HG03196 (cell line): ENCODE data around the gene REEP1.

Experiments used
- ATAC-seq: cut with Tn5 transposase; IDR thresholded peaks from one replicate; pipeline ENCODE4 v1.9.1; 2021; ENCODE audit not compliant: unreplicated experiment

The REEP1 gene

DNA sequence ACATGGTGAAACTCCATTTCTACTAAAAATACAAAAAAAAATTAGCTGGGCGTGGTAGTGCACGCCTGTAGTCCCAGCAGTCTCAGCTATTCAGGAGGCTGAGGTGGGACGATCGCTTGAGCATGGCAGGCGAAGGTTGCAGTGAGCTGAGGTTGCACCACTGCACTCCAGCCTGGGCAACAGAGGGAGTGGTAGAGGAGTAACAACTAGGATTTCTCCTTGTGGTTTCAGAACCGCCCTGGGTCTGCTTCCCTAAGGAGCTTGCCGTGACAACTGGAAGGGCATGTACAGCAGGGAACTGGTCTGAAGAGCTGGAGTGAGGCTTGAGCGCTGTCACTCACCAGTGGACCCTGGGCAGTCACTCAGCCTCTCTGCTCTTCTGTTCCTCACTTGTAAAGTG lies 29.1 kb downstream of the REEP1 start:
- no peak for ATAC-seq

DNA sequence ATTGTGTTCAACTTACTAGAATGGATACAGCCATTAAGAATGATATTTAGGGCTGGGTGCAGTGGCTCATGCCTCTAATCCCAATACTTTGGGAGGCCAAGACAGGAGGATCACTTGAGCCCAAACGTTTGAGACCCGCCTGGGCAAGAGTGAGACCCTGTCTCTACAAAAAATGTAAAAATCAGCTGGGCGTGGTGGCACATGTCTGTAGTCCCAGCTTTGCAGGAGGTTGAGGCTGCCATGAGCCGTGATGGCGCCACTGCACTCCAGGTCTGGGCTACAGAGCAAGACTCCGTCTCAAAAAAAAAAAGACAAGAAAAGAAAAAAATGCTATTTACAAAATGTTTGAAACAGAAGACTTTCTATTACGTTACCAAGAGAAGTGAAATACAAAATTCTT lies 30.0 kb downstream of the REEP1 start:
- no peak for ATAC-seq

DNA sequence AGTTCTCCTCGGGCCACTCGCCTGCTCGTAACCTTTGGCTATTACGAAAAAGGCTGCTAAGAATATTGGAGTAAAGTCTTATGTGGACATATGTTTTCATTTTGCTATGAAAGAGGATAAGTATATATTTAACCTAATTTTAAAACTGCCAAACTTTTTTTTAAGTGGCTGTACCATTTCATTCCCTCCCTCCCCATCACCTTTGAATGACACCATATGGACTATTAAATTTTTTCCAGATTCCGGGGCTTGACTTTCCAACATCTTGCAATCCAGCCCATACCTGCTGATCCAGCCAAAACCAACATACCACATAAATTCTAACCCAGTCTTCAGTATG lies 31.5 kb downstream of the REEP1 start:
- no peak for ATAC-seq

DNA sequence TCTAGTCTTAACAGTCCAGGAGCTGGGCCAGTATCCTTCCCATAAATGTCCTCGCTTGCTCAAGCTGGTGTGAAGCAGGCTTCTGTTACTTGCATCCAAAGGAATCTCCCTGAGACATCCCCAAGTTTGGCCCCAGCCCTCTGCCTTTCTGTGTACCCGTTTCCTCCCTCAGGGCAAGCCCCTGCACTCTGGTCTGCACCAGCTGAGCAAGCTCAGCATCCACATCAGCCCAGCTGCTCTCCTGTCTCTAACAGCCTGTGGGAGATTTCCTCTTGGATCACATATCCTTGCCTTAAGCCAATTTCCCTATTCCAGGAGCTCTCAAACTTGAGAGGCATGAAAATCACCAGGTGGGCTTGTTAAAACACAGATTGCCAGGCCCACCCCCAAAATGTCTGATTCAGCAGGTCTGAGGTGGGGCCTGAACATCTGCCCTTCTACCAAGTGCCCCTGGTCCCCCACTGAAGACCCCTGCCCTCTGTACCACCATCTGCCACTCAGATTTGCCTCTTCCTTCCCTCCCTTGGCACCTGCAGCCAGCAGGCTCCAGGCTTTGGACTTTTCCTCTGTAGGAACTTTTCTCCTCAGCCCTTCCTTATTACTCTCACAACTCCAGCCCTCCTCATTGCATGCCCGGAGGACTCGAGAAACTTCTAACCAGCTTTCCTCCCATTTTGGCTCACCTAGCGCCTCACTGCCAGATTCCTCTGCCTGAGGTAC lies 32.1 kb downstream of the REEP1 start:
- no peak for ATAC-seq

DNA sequence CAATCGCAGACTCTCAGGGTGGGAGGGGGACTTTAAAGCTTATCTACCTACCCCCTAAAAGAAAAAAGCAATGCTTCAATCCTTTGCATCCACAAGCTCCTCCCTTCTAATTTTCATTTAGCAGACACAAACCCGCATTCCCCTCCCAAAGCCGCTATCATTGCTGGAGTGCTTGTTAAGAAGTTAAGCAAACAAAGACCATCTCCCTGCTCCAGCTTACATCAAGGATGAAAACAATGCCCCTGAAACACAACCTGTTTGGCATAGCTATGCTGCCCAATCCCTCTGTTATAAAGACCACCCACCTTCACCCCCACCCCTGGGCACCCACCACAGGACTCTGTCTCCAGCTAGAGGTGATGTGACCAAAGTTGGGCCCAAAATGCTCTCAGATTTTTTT lies 33.0 kb downstream of the REEP1 start:
- ATAC-seq = no peak

DNA sequence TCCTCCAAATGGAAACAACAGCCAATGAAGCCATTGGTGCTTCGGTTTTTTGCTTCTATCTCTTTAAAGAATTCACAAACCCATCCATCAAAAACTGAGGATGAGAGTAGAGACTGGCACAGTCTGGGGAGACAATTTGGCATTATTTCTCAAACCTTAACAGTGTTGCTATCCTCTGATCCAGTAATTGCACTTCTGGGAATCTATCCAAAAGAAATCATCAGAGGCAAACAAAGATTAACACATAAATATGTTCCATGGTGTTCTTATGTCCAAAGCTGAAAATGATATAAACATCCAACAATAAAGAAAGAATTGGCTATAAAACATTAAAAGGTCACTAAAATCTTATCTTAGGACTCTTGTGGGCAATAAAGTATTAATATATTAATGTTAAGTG lies 35.1 kb downstream of the REEP1 start:
- ATAC-seq = no peak

DNA sequence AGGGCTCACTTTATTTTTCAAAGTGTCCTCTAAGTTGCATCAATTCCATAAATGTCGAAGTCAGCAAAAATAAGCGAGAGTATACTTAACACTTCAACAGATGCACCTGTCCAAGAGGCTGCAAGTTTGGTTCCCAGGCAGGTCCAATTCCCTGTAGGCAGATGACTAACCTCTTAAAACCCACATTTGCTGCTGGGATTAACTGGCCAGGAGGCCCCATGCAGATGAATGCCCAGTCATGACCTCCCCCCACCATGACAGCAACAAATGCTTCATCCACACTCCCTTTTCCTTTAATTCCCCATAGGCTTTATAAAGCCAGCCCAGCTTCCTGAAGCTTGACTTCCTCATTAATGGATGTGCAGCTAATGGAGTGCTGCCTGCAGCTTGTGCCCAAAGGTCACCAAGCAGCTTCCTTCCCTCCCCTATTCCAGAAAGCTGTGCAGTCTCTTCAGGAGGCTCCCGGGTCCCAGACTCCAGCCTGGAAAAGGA lies 35.7 kb downstream of the REEP1 start:
- no peak for ATAC-seq

DNA sequence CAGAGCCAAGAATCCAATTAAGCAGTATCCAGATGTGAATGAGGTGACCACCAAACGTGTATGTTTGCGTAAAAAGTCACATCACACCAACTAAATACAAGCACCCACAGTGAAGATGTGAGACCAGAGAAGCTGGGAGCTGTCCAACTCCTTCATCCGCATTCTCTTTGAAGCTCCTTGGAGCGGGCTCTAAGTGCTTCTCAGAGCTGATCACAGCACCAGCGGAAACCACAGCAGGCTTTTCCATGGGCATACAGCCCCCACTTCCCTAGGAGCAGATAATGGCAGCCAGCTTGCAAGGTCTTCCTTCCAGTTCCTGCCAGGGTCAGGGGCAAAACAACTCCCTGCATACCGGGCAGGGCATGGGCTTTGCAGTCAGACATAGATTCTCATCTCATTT lies 36.4 kb downstream of the REEP1 start:
- ATAC-seq = no peak

DNA sequence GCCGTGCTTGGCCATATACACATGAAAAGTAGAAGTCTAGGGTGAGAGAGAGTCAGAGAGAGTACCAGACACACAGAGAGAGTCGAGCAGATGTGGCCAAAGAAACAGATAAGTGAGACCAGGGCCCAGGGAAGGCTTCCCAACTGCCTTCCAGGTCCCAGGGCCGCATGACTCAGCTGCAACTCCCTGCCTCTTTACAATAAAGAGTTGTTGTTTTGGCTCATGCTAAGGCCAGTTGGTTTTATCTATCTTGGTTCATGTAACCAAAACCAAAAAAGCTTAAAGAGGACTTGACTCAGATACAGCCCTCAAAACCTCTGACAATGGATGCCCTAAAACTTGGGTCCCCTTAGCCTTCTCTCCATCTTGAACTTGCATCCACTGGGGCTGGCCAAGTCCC lies 36.9 kb downstream of the REEP1 start:
- no peak for ATAC-seq

DNA sequence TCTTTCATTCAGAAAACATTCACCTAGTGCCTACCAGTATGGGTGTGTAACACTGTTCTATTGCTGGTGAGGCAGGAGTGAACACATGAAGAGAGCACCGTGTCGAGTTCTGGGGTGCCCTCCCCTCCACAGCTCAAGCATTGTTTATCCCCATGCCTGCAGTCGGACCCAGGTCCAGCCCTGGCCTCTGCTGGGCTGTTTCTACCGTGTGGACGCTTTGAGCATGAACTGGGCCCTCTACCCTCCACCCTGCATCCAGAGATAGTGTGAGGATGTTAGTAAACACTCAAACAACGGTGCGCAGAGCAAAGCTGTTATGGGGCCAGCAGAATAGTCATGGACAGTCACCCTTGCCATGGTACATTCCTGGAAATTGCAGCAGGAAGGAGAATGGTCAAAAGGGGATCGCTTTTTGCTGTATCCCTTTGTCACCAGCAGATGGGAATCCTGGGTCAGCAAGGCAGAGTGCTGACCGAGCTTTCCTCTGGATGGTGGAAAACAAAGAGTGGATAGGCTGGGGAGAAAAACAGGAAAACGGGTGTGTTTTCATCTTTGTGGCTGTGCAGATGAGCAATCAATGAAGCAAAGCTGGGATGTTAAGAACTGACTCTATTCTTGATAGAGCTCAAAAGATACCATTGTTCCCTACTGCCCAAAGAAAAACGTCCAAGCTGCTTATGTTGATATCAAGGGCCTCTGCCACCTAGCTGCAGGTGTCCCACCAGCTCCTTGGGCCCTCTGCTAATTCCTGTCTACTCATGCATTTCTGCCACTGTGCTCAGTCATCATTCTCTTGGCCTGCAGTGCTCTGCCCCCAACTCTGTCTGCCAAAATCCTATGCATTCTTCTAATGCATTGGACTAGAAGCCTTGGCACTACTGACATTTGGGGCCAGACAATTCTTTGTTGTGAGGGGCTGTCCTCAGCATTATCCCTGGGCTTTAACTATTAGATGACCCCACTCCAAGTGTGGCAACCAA lies 38.7 kb downstream of the REEP1 start:
- no peak for ATAC-seq

DNA sequence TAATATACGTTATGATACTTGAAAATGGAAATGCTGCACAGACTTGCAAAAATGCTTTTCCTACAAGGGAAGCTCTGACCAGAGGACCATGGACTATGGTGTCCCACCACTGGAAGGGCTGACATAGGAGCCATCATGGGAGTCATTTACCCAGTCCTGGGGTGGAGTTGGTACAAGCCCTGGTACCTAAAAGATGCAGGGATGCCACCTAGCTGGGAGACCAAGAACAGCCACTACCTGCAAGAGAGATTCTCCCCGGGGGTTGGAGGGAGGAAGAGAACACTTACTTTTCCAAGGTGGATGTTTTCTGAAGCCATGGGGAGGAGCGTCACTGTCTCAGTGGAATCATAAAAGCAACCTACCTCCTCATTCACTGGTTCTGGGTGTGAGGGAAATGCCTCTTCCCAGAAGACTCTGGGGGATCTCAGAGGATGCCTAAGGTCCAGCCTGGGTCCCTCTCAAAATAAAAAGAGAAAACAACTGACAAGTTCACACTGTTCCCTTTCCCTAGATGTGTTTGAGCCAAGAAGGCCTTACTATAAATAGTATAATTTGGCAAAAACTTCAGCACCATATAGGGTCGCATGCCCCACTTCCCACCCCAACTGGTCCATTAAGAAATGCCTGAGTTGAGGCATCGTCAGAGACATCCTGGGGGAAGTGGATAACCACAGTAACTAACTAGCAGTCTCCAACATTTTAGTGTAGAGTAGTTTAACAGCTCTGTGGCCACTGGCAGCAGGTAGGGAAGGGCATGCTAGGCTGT lies 39.9 kb downstream of the REEP1 start:
- no peak for ATAC-seq

DNA sequence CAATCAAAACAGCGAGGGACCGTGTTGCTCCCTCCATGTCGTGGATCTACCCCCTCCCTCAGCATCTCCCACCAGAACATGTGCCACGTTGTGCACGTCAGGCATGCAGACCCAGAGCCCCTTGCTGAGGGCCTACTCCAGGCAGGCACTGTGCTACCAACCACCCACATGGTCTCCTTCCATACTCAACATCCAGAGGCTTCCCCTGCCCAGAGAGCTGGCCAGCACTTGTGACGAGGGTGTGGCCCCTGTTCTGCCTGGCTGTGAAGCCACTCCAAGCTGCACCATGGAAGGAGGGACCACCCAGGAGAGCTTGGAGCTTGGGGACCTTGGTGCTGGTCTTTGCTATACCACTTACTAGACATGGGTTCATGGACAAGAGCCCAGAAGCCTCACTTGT lies 40.5 kb downstream of the REEP1 start:
- ATAC-seq = no peak

DNA sequence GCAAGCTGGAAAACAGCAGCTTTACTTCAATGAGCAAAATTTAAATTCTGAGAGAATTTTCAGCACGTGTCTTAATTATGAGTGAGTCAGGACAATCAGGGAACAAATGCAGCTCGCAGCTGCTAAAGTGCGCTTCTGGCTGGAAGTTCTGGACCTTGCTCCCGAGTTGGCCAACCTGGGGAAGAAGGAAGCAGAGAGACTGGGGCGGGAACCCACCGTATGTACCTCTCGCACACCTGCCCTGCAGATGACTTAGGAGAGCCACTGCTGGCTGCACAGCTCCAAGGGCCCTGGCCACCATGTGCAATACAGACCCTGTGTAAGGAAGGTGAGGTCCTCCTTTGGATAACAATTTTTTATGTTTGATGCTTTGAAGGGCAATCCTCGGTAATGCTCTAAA lies 42.4 kb downstream of the REEP1 start:
- ATAC-seq = no peak

DNA sequence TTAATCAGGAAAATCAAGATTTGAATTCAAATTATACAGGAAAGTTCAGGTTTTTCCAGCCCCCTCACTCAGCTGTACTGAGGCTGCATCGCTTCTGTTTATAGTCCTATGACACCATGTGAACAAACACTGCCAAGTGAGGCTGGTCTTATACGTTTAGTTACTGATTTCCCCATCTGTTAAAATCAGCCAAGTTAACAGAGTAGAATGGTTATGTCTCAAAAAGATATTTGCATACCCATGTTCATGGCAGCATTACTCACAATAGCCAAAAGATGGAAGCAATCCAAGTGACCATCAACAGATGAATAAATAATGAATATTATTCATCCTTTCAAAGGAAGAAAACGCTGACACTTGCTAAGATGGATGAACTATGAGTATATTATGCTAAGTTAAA lies 43.8 kb downstream of the REEP1 start:
- ATAC-seq = no peak

DNA sequence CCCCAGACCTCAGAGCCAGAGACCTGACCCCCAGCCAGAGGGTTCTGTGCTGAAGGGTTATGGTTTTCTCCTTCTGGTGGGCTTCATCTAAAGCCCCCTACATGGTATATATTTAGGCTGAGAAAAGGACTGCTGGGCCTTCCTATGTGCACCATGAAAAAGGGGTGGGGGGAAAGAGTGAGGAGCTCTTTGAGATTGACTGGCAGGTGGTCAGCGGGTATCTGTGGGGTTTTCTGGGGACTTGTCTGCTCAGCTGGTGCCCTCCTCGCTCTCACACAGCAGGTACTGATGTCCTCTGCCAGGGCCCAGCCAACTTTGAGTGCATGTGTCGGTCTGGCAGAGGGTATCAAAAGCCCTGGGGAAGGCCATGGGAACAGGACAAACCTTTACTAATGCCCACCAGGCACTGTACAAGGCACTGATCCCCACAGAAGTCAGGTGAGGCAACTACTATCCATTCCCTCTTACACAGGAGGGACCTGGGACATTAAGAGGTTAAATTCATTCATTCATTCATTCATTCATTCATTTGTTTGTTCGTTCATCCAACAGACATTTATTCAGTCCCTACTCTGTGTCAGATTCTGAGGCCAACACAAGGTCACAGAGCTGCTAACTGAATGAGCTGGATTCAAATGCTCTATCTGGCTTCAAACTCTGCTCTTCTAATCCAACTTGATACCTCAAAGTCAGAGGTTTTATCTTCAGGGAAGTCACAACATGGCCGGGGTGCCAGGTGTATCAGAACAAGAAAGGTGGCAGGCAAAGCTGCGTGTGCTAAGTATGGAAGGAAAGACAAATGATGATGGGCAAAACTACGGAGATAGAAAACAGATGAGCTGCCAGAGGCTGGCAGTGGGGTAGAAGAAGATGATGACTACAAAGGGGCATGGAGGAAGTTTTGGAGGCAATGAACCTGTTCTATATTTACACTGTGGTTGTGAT lies 44.6 kb downstream of the REEP1 start:
- no peak for ATAC-seq

DNA sequence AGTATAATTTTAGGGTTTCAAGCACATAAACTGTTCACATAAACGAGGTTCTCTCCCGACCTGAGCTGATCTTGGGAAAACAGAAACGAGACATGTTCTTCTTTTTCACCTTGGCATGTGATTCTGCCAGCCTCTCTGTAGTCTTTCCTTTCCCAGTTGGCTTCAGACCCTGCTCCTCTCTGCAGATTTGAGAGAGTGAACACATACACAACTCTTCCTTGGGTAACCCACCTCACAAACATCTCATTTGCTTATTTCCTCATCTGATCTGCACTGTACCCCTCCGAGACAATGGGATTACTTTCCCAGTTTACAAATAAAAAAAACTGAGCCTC lies 46.1 kb downstream of the REEP1 start:
- no peak for ATAC-seq

DNA sequence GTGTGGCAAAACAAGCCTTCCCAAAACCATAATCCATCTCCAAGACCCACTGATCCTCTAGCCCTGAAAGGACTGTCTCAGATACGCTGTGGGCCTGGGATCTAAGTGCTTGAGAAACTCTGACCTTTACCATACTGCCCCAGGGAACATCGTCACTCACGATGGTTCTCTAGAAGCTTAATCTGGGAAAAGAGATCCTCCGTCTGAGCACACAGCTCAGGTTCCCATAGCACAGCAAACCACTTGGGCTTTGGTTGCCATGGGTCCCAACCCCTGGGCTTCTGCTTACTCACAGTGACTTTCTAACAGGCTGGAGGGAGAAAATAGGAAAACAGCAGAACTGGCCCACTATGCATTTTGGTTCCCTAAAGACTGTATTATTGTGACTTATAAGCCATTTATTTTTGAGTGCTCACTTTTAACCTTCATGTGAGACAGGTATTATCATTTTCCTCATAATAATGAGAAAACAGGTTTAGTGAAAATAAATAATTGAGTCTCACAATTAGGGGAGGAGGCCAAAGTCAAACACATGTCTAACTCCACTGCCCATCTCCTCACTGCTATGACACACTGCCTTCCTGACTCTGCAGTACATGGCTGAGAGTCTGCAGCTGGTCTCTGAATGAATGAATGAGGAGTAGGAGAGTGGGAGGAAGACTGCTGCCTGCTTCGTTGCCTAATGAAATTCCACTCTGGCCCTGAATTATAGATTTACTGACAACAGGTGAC lies 46.7 kb downstream of the REEP1 start:
- ATAC-seq = no peak

DNA sequence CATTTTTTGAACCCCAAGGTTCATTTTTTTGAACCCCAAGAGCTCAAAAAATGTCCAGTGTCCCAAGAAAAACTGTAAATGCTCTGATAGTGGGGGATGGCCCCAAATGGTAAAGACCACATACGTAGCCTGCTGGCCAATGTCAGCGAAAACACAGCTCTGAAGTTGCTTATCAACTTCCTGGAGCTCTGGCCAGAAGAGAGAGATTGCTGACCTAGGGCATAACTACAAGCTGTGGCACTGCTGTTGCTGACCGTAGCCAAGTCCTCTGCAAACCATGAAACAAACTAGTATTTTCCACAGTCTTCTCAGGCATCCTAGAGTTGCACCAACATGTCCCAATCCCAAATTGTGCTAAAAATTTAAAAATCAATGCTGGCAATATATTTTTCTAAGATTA lies 50.9 kb downstream of the REEP1 start:
- no peak for ATAC-seq

DNA sequence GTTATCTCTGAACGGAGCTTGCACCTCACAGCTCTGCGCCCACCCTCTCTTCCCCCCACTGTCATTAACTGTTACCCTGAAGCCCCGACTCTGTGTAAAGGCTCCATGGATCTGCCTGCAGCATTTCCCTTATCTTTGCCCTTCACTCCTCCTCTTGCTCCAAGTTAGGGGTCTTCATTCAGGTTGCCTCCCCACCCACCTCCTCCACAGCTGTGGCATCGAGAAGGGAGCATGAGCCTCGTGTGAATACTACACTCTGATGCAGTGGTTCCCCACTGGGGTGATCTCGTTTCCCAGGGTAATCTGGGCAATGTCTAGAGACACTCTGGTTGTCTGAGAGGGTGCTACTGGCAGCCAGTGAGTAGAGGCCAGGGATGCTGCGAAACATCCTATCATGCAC lies 51.4 kb downstream of the REEP1 start:
- no peak for ATAC-seq

DNA sequence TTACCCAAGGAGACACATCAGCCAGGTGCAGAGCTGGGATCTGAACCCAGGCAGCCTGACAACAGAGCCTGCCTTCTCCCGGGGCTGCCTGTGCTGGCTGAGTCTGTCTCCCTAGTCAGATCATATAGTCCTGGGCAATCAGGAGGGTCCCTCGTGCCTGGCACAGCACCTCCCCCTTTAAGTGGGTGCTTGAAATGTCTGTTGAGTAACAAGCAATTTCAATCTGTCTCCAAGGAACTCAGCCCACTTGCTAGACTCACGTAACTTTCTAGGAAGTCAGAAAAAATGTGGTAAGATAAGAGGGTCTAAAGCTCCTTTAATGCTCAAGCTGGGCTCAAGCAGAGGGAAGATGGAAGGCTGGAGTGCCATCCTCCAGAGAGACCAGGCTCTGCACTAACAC lies 51.9 kb downstream of the REEP1 start:
- no peak for ATAC-seq
